GM18507 (cell line): ENCODE measurements around the gene TEX13D.
"Not testable (repeated sequence)": the region's sequence is repeated elsewhere in the genome, so short reads cannot be mapped to it uniquely, and the experiment has no call there.

Source experiments
- DNase-seq: peaks from one replicate; pipeline ENCODE4 v3.0.0; 2011; ENCODE audit warnings: low read depth; ENCODE audit not compliant: insufficient read length; ENCODE audit errors: extremely low spot score
- FAIRE-seq: peaks from 2 replicates; lab custom pipeline; 2011; peaks lifted over from hg19 to GRCh38; lab: Jason Lieb, UNC

TEX13D gene

GRCh38 chrX:124332481-124333424 lies at the start of gene TEX13D:
TSS of gene TEX13D (plus strand) at chrX:124332660. CDS start at chrX:124332918, 258 bp downstream.
- DNase-seq (no peak), FAIRE-seq (no peak)

GRCh38 chrX:124289443-124289842 lies 43.0 kb upstream of the TEX13D start:
- DNase-seq: no peak
- FAIRE-seq: no peak

GRCh38 chrX:124293810-124294209 lies 38.6 kb upstream of the TEX13D start:
- no peak for FAIRE-seq
- no peak for DNase-seq

DNA sequence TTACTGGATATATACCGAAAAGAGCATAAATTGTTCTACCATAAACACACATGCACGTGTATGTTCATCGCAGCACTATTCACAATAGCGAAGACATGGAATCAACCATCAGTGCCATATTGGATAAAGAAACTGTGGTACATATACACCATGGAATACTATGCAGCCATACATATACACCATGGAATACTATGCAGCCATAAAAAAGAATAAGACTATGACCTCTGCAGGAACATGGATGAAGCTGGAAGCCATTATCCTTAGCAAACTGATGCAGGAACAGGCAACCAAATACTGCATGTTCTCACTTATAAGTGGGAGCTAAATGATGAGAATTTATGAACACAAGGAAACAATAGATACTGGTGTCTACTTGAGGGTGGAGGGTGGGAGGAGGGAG lies 33.1 kb upstream of the TEX13D start:
- peak; percentile 26 for FAIRE-seq
- DNase-seq: not testable (repeated sequence)

- FAIRE-seq: peak; percentile 63
- DNase-seq: no peak
Observed at GRCh38 chrX:124300405-124300804, 32.1 kb upstream of the TEX13D start.

DNA sequence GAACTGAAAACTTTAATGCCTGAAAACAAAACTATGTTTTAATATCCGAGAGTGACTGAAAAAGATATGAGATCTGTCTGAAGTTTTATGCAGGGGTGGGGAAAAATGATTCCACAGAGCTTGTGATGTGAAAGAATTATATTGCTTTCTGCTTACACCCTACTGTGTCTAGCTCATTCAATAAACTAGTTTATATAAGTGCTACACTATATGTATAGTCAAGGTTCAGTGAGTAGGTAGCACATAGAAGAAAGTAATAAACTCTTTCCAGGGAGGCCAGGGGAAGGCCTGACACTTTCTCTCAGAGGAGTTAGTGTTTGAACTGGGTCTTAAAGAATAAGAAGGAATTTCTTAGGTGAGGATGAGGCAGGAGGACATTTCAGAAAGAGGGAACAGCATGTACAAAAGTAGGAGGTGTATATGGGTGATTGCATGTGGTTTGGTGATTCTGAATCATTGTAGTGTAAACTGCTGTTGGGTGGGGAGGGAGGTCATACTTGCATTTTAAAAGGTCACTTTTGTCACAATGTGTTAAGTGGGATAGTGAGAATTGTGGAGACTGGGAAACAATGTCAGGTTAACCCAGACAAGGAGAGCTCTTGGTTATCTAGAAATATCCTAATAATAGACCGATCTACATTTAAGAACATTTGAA lies 25.1 kb upstream of the TEX13D start:
- DNase-seq: no peak
- FAIRE-seq: peak; percentile 18

GRCh38 chrX:124325732-124326131 lies 6.7 kb upstream of the TEX13D start:
- no peak for DNase-seq
- FAIRE-seq: no peak

- DNase-seq: no peak
- FAIRE-seq: no peak
Observed at GRCh38 chrX:124328765-124329164, 3.7 kb upstream of the TEX13D start.

GRCh38 chrX:124333862-124334261 lies 1.4 kb downstream of the TEX13D start:
- no peak for FAIRE-seq
- DNase-seq: no peak

GRCh38 chrX:124334555-124334954 lies 2.1 kb downstream of the TEX13D start:
- not testable (repeated sequence) for DNase-seq, FAIRE-seq

- no peak for DNase-seq
- FAIRE-seq: peak; percentile 73
Observed at GRCh38 chrX:124335598-124335997, 3.1 kb downstream of the TEX13D start.

DNA sequence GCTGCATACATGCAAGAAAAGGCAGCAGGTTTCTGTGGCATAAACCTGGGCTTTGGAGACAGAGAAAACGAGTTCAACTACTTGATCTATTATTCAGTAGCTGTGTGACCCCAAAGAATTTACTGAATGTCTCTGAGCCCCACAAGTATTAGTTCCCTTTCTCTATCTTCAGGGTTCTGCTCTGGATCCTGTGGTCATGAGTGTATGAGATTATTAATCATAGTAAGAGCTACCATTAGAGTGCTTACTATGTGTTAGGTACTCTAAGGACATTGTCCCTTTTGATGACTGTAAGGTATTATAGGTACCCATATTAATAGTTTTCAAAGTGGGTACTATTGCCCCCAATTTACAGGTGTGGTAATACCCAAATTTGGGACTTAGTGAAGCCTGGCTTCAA lies 5.5 kb downstream of the TEX13D start:
- DNase-seq: no peak
- FAIRE-seq: no peak

- no peak for DNase-seq
- FAIRE-seq: peak; percentile 59
Observed at GRCh38 chrX:124338733-124339514, 6.5 kb downstream of the TEX13D start.

DNA sequence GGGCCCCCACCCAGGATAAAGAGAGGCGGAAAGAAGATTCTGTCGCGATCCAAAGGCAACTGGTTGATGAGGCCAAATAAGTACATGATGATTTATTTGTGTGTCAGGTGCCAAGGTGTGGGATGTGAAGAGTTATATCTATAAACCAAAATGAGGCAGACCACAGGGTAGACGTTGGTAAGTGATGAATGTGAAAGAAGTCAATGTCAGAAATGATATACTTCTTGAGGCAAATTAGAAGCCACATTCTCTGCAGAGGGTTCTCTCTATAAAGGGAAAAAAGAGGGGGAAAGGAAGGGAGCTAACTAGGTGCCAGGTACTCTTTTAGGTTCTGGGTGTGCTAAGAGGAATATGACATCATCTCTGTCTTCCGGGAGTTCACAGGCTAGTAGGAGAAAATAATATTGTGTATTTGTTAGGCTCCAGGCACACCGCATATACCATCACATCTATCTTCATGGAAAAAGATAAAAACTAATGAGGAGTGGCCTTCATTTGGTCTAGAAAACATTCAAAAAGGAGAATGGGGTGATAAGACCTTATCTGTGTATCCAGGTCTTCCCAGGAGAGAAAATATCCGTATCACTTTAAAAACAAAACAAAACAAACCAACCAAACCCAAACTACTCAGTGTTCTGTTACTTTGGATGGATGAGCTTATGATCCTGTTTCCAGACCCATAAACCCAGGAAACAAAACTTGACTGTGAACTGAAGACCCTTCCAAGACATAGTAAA lies 9.1 kb downstream of the TEX13D start:
- FAIRE-seq: no peak
- no peak for DNase-seq

GRCh38 chrX:124342174-124342867 lies 9.9 kb downstream of the TEX13D start:
- FAIRE-seq (no peak), DNase-seq (no peak)

DNA sequence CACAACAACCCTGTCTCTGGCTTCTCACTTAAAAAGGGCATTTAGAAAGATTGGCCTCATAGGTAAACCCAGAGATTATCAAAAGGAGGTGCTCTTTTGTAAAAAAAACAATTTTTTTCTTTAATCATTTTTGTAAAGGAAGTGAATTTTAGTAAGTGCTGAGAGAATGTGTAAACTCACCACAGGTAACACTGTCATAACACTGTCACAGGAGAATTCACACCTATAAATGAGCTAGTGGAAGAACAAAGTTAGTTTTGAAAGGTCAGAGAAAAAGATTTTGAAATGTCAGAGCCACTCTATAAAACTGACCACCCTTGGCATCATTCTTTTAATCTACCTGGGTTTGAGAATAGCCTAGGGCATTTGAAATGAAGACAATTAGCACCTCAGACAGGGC lies 10.6 kb downstream of the TEX13D start:
- peak; percentile 73 for FAIRE-seq
- DNase-seq: no peak

GRCh38 chrX:124344246-124344645 lies 11.8 kb downstream of the TEX13D start:
- no peak for DNase-seq
- FAIRE-seq: peak; percentile 89

DNA sequence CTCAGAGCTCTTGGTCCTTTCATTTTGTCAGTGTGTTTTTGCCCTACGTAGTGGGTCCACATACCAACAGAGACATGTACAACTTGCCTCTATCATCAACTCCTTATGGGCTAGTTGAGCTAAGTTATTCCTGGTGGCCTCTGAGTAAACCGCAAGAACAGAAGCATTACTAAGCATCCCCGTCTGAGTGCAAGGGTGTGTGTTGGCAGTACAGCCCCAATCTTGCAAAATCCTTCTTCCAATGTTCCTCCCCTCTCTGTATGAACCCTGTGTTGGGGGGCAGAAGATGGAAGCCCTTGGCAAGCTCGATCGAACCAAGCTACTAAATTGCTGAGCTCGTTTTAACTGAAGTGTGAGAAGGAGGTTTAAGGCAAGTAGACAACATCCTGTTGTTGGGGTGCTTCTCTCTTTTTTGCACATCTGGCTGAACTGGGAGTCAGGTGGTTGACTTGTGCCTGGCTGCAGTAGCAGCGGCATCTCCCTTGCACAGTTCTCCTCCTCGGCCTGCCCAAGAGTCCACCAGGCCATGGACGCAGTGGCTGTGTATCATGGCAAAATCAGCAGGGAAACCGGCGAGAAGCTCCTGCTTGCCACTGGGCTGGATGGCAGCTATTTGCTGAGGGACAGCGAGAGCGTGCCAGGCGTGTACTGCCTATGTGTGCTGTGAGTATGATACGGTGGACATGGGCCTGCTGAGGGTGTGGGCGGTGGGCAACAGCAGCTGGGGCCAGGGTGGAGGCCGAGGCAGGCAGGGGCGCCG lies 13.8 kb downstream of the TEX13D start, which contains the start of gene SH2D1A:
Gene SH2D1A (plus strand): TSS at position 447 of the 760 bp plus-strand sequence. CDS start 80 bp downstream, at position 527.
- FAIRE-seq: peak; percentile 71
- no peak for DNase-seq
